Measurements from ENCODE around the gene SLC6A8.

The SLC6A8 gene

GRCh38 chrX:153736871-153737441, 49.2 kb downstream of the SLC6A8 start:
- TF ChIP-seq GATA2 (IDR thresholded peaks at IDR 0.05; ENCODE audit: low read depth, low read length) = no peak
- TF ChIP-seq GATA3 (IDR thresholded peaks at IDR 0.05; ENCODE audit: low read depth, low read length) = no peak

- TF ChIP-seq GATA2 (IDR thresholded peaks at IDR 0.05; ENCODE audit: low read depth, low read length) = no peak
- no peak for TF ChIP-seq GATA3 (IDR thresholded peaks at IDR 0.05; ENCODE audit: low read depth, low read length)
Observed at GRCh38 chrX:153738056-153738605, 50.4 kb downstream of the SLC6A8 start.

- no peak for TF ChIP-seq GATA3 (IDR thresholded peaks at IDR 0.05; ENCODE audit: low read depth, low read length)
- TF ChIP-seq GATA2 (IDR thresholded peaks at IDR 0.05; ENCODE audit: low read depth, low read length) = peak; percentile 37; the same call in 1 of the 2 replicates
Observed at GRCh38 chrX:153739754-153740486, 52.2 kb downstream of the SLC6A8 start.

GRCh38 chrX:153740631-153741222, 53.0 kb downstream of the SLC6A8 start:
- TF ChIP-seq GATA3 (IDR thresholded peaks at IDR 0.05; ENCODE audit: low read depth, low read length) = no peak
- no peak for TF ChIP-seq GATA2 (IDR thresholded peaks at IDR 0.05; ENCODE audit: low read depth, low read length)

- TF ChIP-seq GATA2 (IDR thresholded peaks at IDR 0.05; ENCODE audit: low read depth, low read length) (no peak), GATA3 (IDR thresholded peaks at IDR 0.05; ENCODE audit: low read depth, low read length) (no peak)
Observed at GRCh38 chrX:153741446-153741845, 53.7 kb downstream of the SLC6A8 start.

GRCh38 chrX:153744210-153745066, 56.7 kb downstream of the SLC6A8 start:
- TF ChIP-seq GATA3 (IDR thresholded peaks at IDR 0.05; ENCODE audit: low read depth, low read length) (no peak), GATA2 (IDR thresholded peaks at IDR 0.05; ENCODE audit: low read depth, low read length) (no peak)

All from SH-SY5Y (cell line).